Breast epithelium (tissue), 3 donors: ENCODE data around the gene ABHD12B.

ENCODE experiments used
- CTCF ChIP-seq, 3 donors: fragments of 450-650 bp; IDR thresholded peaks; one replicate each; pipeline ENCODE4 v1.5.1; 2016 to 2017; ENCODE audit warnings: antibody characterized with exemption in 3 of 3, mild to moderate bottlenecking in 3 of 3, moderate library complexity in 3 of 3
- POLR2A ChIP-seq: fragments of 450-650 bp; IDR thresholded peaks from one replicate; pipeline ENCODE4 v1.6.1; 2016; ENCODE audit warnings: antibody characterized with exemption, mild to moderate bottlenecking, moderate library complexity
- POLR2AphosphoS5 ChIP-seq, 3 donors: sonication (generic); formaldehyde crosslinking; IDR thresholded peaks; one replicate each; pipeline ENCODE4 v1.6.1; 2017; ENCODE audit warnings: antibody characterized with exemption in 3 of 3

GRCh38 chr14:50860478-50861086 lies 11.3 kb upstream of the ABHD12B start:
- TF ChIP-seq CTCF (IDR thresholded peaks at IDR 0.05) = peak; percentile 21 to 55 (median 47)
- TF ChIP-seq POLR2AphosphoS5 (IDR thresholded peaks at IDR 0.05) = no peak
- no peak for TF ChIP-seq POLR2A
